Lung (tissue), 12 donors: Measurements from ENCODE around the gene TMEM176A. TPM values are rescaled to one million over a fixed set of nuclear protein-coding genes. Genes with fewer than 3 reads are reported as not detected.

ENCODE experiments used
- ATAC-seq: fragments of 200-7000 bp; cut with Tn5 transposase; one replicate; pipeline ENCODE4 v1.9.1; 2020; ENCODE audit warnings: moderate number of reproducible peaks; ENCODE audit not compliant: insufficient read depth, low FRiP score
- DNase-seq, 3 donors: peaks; one replicate each; pipeline ENCODE4 v3.0.0-alpha.2; 2013 to 2017
- H3K27ac ChIP-seq, 2 donors: one replicate each; pipeline ENCODE4 v1.5.1; 2013; ENCODE audit warnings: mild to moderate bottlenecking in 2 of 2, moderate library complexity in 2 of 2, control low read depth in 1 of 2, inconsistent platforms in 1 of 2, low read depth in 1 of 2, low read length in 1 of 2
- H3K27me3 ChIP-seq, 3 donors: one replicate each; pipeline ENCODE4 v1.5.1; 2013; ENCODE audit warnings: low read length in 2 of 3; ENCODE audit not compliant: control insufficient read depth in 3 of 3, insufficient read depth in 3 of 3
- H3K36me3 ChIP-seq, 4 donors: one replicate each; pipeline ENCODE4 v1.5.1; 2013; ENCODE audit warnings: low read length in 4 of 4, mild to moderate bottlenecking in 1 of 4, moderate library complexity in 1 of 4; ENCODE audit not compliant: control insufficient read depth in 4 of 4, insufficient read depth in 4 of 4
- H3K4me1 ChIP-seq, 5 donors: one replicate each; pipeline ENCODE4 v1.5.1; 2013; ENCODE audit warnings: low read length in 5 of 5, mild to moderate bottlenecking in 2 of 5, moderate library complexity in 1 of 5; ENCODE audit not compliant: control insufficient read depth in 5 of 5, insufficient read depth in 5 of 5
- H3K4me3 ChIP-seq: one replicate; pipeline ENCODE4 v1.5.1; 2013; ENCODE audit warnings: mild to moderate bottlenecking, control low read depth, moderate library complexity
- H3K9ac ChIP-seq, 2 donors: one replicate each; pipeline ENCODE4 v1.5.1; 2013; ENCODE audit warnings: low read length in 2 of 2, control low read depth in 1 of 2; ENCODE audit not compliant: insufficient read depth in 1 of 2
- H3K9me3 ChIP-seq, 4 donors: one replicate each; pipeline ENCODE4 v1.5.1; 2013; ENCODE audit warnings: low read length in 3 of 4, mild to moderate bottlenecking in 1 of 4, moderate library complexity in 1 of 4; ENCODE audit not compliant: control insufficient read depth in 4 of 4, insufficient read depth in 3 of 4
- CTCF ChIP-seq: IDR thresholded peaks from 2 replicates; pipeline ENCODE4 v1.5.1; 2012; ENCODE audit warnings: mild to moderate bottlenecking; ENCODE audit errors: control extremely low read depth, extremely low read depth
- WGBS, 2 donors: extraction: QIAGEN DNeasy Blood & Tissue Kit; methylation state at CpG; one replicate each; pipeline ENCODE4 v1.1.7; 2013; 5-methylcytosine and 5-hydroxymethylcytosine counted together
- polyA plus RNA-seq, 2 donors: library from polyadenylated mRNA; stranded (reverse); fragments of 200-250 nt; gene quantifications; one replicate each; pipeline ENCODE4 v1.2.1, GENCODE V29; 2013
- total RNA-seq, 2 donors: library from RNA; depleted of rRNA in 1 of 2; stranded (reverse); fragments of >200 nt in 1 of 2; gene quantifications; one replicate each; pipeline ENCODE4 v1.2.1, GENCODE V29; 2014 to 2021
- donor health status: control.
- donor health status: control.
- donor health status: Bipolar disorder and iron deficiency.
- donor health status: healthy.
- donor health status: DM: yes; HTN: yes; CAD: no.

Gene TMEM176A
- total and polyA plus RNA-seq, 4 donors: 18.3 to 33.1 (median 23.3) TPM

GRCh38 chr7:150793569-150794238 lies 6.9 kb upstream of the TMEM176A start:
- Histone ChIP-seq H3K4me3 (no peak overlapping the region), H3K27me3 (peaks cover 0 to 9% (median 7%) of the 10 kb centered on the region in 3 donors), H3K27ac (no peak overlapping the region), H3K9me3 (peaks cover 0 to 2% (median 0%) of the 10 kb centered on the region in 4 donors), H3K36me3 (peaks cover 0 to 1% (median 0%) of the 10 kb centered on the region in 4 donors), H3K9ac (no peak overlapping the region), H3K4me1 (peaks cover 0 to 11% (median 2%) of the 10 kb centered on the region in 5 donors)
- 90 to 94% methylated on average over 6 of the region's 6 CpGs for WGBS, 2 donors
- DNase-seq (no peak), ATAC-seq (no peak)
- no peak for TF ChIP-seq CTCF

GRCh38 chr7:150797661-150798060 lies 2.9 kb upstream of the TMEM176A start:
- Histone ChIP-seq H3K9ac (no peak overlapping the region), H3K27ac (no peak overlapping the region), H3K4me1 (peaks cover 0 to 11% (median 5%) of the 10 kb centered on the region in 5 donors), H3K36me3 (peaks cover 0 to 1% (median 0%) of the 10 kb centered on the region in 4 donors), H3K4me3 (no peak overlapping the region), H3K27me3 (peaks cover 0 to 38% (median 31%) of the 10 kb centered on the region in 3 donors), H3K9me3 (peaks cover 0 to 5% (median 0%) of the 10 kb centered on the region in 4 donors)
- ATAC-seq (no peak), DNase-seq (no peak)
- 81 to 84% methylated on average over 4 of the region's 4 CpGs for WGBS, 2 donors
- TF ChIP-seq CTCF: no peak

- TF ChIP-seq CTCF: no peak
- Histone ChIP-seq H3K27me3 (peaks cover 0 to 43% (median 31%) of the 10 kb centered on the region in 3 donors), H3K36me3 (no peaks in the 10 kb centered on the region), H3K9me3 (peaks cover 0 to 6% (median 0%) of the 10 kb centered on the region in 4 donors), H3K4me1 (peaks cover 0 to 11% (median 5%) of the 10 kb centered on the region in 5 donors), H3K27ac (no peak overlapping the region), H3K4me3 (no peak overlapping the region), H3K9ac (no peak overlapping the region)
- DNase-seq (no peak), ATAC-seq (no peak)
- WGBS, 2 donors: 68 to 77% methylated on average over 3 of the region's 3 CpGs
These were observed 1.4 kb upstream of the TMEM176A start for GRCh38 chr7:150799156-150799555.
